ENCODE measurements around the gene MTNR1B. TPM values are rescaled to one million over a fixed set of nuclear protein-coding genes. Genes with fewer than 3 reads are reported as not detected.

The MTNR1B gene
- total and polyA plus RNA-seq, 2 donors (not counting 1 experiment from before 2014, with no cell fraction given): not detected

DNA sequence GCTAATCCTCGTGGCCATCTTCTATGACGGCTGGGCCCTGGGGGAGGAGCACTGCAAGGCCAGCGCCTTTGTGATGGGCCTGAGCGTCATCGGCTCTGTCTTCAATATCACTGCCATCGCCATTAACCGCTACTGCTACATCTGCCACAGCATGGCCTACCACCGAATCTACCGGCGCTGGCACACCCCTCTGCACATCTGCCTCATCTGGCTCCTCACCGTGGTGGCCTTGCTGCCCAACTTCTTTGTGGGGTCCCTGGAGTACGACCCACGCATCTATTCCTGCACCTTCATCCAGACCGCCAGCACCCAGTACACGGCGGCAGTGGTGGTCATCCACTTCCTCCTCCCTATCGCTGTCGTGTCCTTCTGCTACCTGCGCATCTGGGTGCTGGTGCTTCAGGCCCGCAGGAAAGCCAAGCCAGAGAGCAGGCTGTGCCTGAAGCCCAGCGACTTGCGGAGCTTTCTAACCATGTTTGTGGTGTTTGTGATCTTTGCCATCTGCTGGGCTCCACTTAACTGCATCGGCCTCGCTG, 12.1 kb downstream of the MTNR1B start:
- no peak overlapping the region for H3K27ac Mint-ChIP-seq
- no peaks in the 10 kb centered on the region for H3K4me1 Mint-ChIP-seq
- H2AFZ ChIP-seq (ENCODE audit: insufficient read depth, low read depth, low read length, poor library complexity, severe bottlenecking): no peak overlapping the region
- intact Hi-C loops (cut with micrococcal nuclease): no loop called here
- no peaks in the 10 kb centered on the region for H3K27me3 ChIP-seq (replicated peaks in 1 of 4; ENCODE audit: control extremely low read depth in 1 of 4, control insufficient read depth in 3 of 4, insufficient read depth in 4 of 4, low read length in 3 of 4)
- no peak overlapping the region for H3K27ac ChIP-seq (ENCODE audit: low read length in 2 of 2)
- ChIA-PET CTCF (no interaction called here), POLR2A (no interaction called here)
- H3K4me3 Mint-ChIP-seq: no peak overlapping the region
- peaks cover 0 to 9% (median 0%) of the 10 kb centered on the region in 3 donors for H3K9me3 ChIP-seq (ENCODE audit: control extremely low read depth in 1 of 3, control insufficient read depth in 2 of 3, insufficient read depth in 1 of 3, low read length in 2 of 3)
- no peaks in the 10 kb centered on the region for H3K79me2 ChIP-seq (ENCODE audit: control insufficient read depth, insufficient read depth, low read length)
- TF ChIP-seq, protein P1, sequence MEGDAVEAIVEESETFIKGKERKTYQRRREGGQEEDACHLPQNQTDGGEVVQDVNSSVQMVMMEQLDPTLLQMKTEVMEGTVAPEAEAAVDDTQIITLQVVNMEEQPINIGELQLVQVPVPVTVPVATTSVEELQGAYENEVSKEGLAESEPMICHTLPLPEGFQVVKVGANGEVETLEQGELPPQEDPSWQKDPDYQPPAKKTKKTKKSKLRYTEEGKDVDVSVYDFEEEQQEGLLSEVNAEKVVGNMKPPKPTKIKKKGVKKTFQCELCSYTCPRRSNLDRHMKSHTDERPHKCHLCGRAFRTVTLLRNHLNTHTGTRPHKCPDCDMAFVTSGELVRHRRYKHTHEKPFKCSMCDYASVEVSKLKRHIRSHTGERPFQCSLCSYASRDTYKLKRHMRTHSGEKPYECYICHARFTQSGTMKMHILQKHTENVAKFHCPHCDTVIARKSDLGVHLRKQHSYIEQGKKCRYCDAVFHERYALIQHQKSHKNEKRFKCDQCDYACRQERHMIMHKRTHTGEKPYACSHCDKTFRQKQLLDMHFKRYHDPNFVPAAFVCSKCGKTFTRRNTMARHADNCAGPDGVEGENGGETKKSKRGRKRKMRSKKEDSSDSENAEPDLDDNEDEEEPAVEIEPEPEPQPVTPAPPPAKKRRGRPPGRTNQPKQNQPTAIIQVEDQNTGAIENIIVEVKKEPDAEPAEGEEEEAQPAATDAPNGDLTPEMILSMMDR (IDR thresholded peaks at IDR 0.05): no peak
- TF ChIP-seq EZH2 (IDR thresholded peaks at IDR 0.05; ENCODE audit: borderline replicate concordance, insufficient read depth, low read depth, low read length, poor library complexity, severe bottlenecking): no peak
- ATAC-seq (ENCODE audit: low read depth) (no peak), DNase-seq (no peak)
- H3K27me3 Mint-ChIP-seq: peaks cover 4% of the 10 kb centered on the region
- H3K9me3 Mint-ChIP-seq (ENCODE audit: insufficient read depth): no peaks in the 10 kb centered on the region
- 97% methylated on average over 17 of the region's 24 CpGs for WGBS (ENCODE audit: insufficient coverage)
- H3K36me3 ChIP-seq (replicated peaks in 1 of 2; ENCODE audit: control extremely low read depth in 1 of 2, control insufficient read depth in 1 of 2, extremely low read depth in 1 of 2, insufficient read depth in 2 of 2, low read length in 1 of 2): no peaks in the 10 kb centered on the region
- H3K4me1 ChIP-seq (ENCODE audit: control insufficient read depth in 2 of 2, insufficient read depth in 2 of 2, low read length in 2 of 2): no peaks in the 10 kb centered on the region
- no peaks in the 10 kb centered on the region for H4K20me1 ChIP-seq (ENCODE audit: control insufficient read depth, insufficient read depth, low read length, poor library complexity, severe bottlenecking)
- no peak overlapping the region for H3K4me2 ChIP-seq (replicated peaks; ENCODE audit: low read depth, low read length, poor library complexity, severe bottlenecking)
- no peak overlapping the region for H3K9ac ChIP-seq (ENCODE audit: low read length)
- no peak overlapping the region for H3K4me3 ChIP-seq (ENCODE audit: control extremely low read depth in 1 of 5, extremely low read depth in 1 of 5, insufficient read depth in 1 of 5, low read depth in 2 of 5, low read length in 4 of 5)

DNA sequence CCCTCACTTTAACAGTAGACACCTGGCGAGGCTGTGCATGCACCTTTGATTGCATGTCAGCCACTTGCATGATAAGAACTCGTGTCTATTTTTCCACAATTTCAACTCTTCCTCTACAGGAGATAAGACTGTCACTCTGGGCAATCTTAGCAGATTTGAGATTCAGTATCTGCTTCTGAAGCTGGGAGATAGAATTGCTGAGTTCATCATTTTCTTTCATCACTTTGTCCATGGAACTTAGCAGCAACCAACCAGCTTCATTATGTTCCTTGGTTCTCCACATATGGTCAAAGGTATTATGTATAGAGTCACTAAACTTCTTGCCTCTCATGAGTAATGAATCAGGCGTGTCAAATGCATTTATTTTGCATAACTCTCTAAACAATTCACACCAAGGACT, 17.1 kb downstream of the MTNR1B start:
- intact Hi-C loops (cut with micrococcal nuclease): no loop called here
- H2AFZ ChIP-seq (ENCODE audit: insufficient read depth, low read depth, low read length, poor library complexity, severe bottlenecking): no peak overlapping the region
- DNase-seq (no peak), ATAC-seq (ENCODE audit: low read depth) (no peak)
- no peaks in the 10 kb centered on the region for H3K4me1 Mint-ChIP-seq
- ChIA-PET CTCF (no interaction called here), POLR2A (no interaction called here)
- no peaks in the 10 kb centered on the region for H3K27me3 Mint-ChIP-seq
- TF ChIP-seq, protein P1 (IDR thresholded peaks at IDR 0.05): no peak
- TF ChIP-seq EZH2 (IDR thresholded peaks at IDR 0.05; ENCODE audit: borderline replicate concordance, insufficient read depth, low read depth, low read length, poor library complexity, severe bottlenecking): no peak
- H3K4me1 ChIP-seq (ENCODE audit: control insufficient read depth in 2 of 2, insufficient read depth in 2 of 2, low read length in 2 of 2): no peaks in the 10 kb centered on the region
- H3K4me3 Mint-ChIP-seq: no peak overlapping the region
- no peaks in the 10 kb centered on the region for H3K79me2 ChIP-seq (ENCODE audit: control insufficient read depth, insufficient read depth, low read length)
- no peak overlapping the region for H3K9ac ChIP-seq (ENCODE audit: low read length)
- H3K27ac ChIP-seq (ENCODE audit: low read length in 2 of 2): no peak overlapping the region
- H3K9me3 ChIP-seq (ENCODE audit: control extremely low read depth in 1 of 3, control insufficient read depth in 2 of 3, insufficient read depth in 1 of 3, low read length in 2 of 3): peaks cover 0 to 2% (median 0%) of the 10 kb centered on the region in 3 donors
- no peaks in the 10 kb centered on the region for H4K20me1 ChIP-seq (ENCODE audit: control insufficient read depth, insufficient read depth, low read length, poor library complexity, severe bottlenecking)
- no peak overlapping the region for H3K4me3 ChIP-seq (ENCODE audit: control extremely low read depth in 1 of 5, extremely low read depth in 1 of 5, insufficient read depth in 1 of 5, low read depth in 2 of 5, low read length in 4 of 5)
- peaks cover 6% of the 10 kb centered on the region for H3K9me3 Mint-ChIP-seq (ENCODE audit: insufficient read depth)
- 88% methylated on average over 1 of the region's 3 CpGs for WGBS (ENCODE audit: insufficient coverage)
- no peaks in the 10 kb centered on the region for H3K27me3 ChIP-seq (replicated peaks in 1 of 4; ENCODE audit: control extremely low read depth in 1 of 4, control insufficient read depth in 3 of 4, insufficient read depth in 4 of 4, low read length in 3 of 4)
- no peak overlapping the region for H3K4me2 ChIP-seq (replicated peaks; ENCODE audit: low read depth, low read length, poor library complexity, severe bottlenecking)
- H3K36me3 ChIP-seq (replicated peaks in 1 of 2; ENCODE audit: control extremely low read depth in 1 of 2, control insufficient read depth in 1 of 2, extremely low read depth in 1 of 2, insufficient read depth in 2 of 2, low read length in 1 of 2): no peaks in the 10 kb centered on the region
- H3K27ac Mint-ChIP-seq: no peak overlapping the region

All from B cell (primary cell).